ENCODE data around the gene ZNF497.
"Not testable (repeated sequence)": the region's sequence is repeated elsewhere in the genome, so short reads cannot be mapped to it uniquely, and the experiment has no call there.

ZNF497 gene

GRCh38 chr19:58362272-58362994 lies at the start of gene ZNF497:
Gene ZNF497 (minus strand): TSS chr19:58362751. CDS start chr19:58357635, 5,116 bp downstream.
- peak; percentile 92 for DNase-seq

- no peak for DNase-seq
These were observed 46.6 kb upstream of the ZNF497 start for GRCh38 chr19:58409010-58409790.

GRCh38 chr19:58408152-58409009 lies 45.8 kb upstream of the ZNF497 start, which contains the start of gene ZNF584:
Gene ZNF584 (plus strand): TSS chr19:58408649. CDS start chr19:58409148, 499 bp downstream.
- peak; percentile 89 for DNase-seq

GRCh38 chr19:58407658-58408151 lies 45.2 kb upstream of the ZNF497 start:
- no peak for DNase-seq

- no peak for DNase-seq
These were observed 44.5 kb upstream of the ZNF497 start for GRCh38 chr19:58406818-58407657.

- DNase-seq = not testable (repeated sequence)
These were observed 41.4 kb upstream of the ZNF497 start for GRCh38 chr19:58403920-58404478.

- no peak for DNase-seq
These were observed 39.4 kb upstream of the ZNF497 start for GRCh38 chr19:58401840-58402421.

GRCh38 chr19:58400916-58401839 lies 38.6 kb upstream of the ZNF497 start:
- peak; percentile 99 for DNase-seq

- no peak for DNase-seq
These were observed 37.9 kb upstream of the ZNF497 start for GRCh38 chr19:58400316-58400915.

GRCh38 chr19:58399903-58400302 lies 37.4 kb upstream of the ZNF497 start:
- no peak for DNase-seq

GRCh38 chr19:58398545-58398944 lies 36.0 kb upstream of the ZNF497 start:
- DNase-seq = no peak

GRCh38 chr19:58398087-58398486 lies 35.5 kb upstream of the ZNF497 start:
- no peak for DNase-seq

GRCh38 chr19:58397533-58398037 lies 35.0 kb upstream of the ZNF497 start:
- DNase-seq = no peak

- DNase-seq = no peak
These were observed 34.4 kb upstream of the ZNF497 start for GRCh38 chr19:58396691-58397532.

- DNase-seq = no peak
These were observed 33.6 kb upstream of the ZNF497 start for GRCh38 chr19:58395979-58396627.

GRCh38 chr19:58395220-58395978 lies 32.8 kb upstream of the ZNF497 start, which contains the start of gene RNF225:
Gene RNF225 (plus strand): TSS chr19:58395656. CDS start chr19:58396090, 434 bp downstream.
- DNase-seq = no peak

GRCh38 chr19:58394821-58395219 lies 32.3 kb upstream of the ZNF497 start:
- no peak for DNase-seq

Measured in NK-92 treated with Interleukin-12 subunit alpha and Interleukin-12 subunit beta, amount 100 ng/mL, for 24 hours (cell line).